Trophoblast cell (in vitro differentiated cells and primary cell): ENCODE data around the gene SLC35E3.

ENCODE experiments used
- DNase-seq, 2 donors: peaks; one replicate each; pipeline ENCODE4 v3.0.0-alpha.2; 2016
- H2AFZ ChIP-seq: 2 replicates; pipeline ENCODE4 v1.6.1; 2013; ENCODE audit warnings: low read length, moderate library complexity, mild to moderate bottlenecking; ENCODE audit not compliant: insufficient read depth, poor library complexity
- H2AK5ac ChIP-seq: 2 replicates; pipeline ENCODE4 v1.6.1; 2013; ENCODE audit warnings: mild to moderate bottlenecking, low read length
- H2BK120ac ChIP-seq: 2 replicates; pipeline ENCODE4 v1.6.1; 2013; ENCODE audit warnings: low read length, mild to moderate bottlenecking, moderate library complexity; ENCODE audit not compliant: insufficient read depth, poor library complexity
- H2BK12ac ChIP-seq: 2 replicates; pipeline ENCODE4 v1.6.1; 2013; ENCODE audit warnings: mild to moderate bottlenecking, low read length, moderate library complexity
- H2BK5ac ChIP-seq: 2 replicates; pipeline ENCODE4 v1.6.1; 2013; ENCODE audit warnings: low read length, low read depth, moderate library complexity, mild to moderate bottlenecking; ENCODE audit not compliant: poor library complexity
- H3K14ac ChIP-seq: 2 replicates; pipeline ENCODE4 v1.6.1; 2013; ENCODE audit warnings: mild to moderate bottlenecking, low read length
- H3K18ac ChIP-seq: 2 replicates; pipeline ENCODE4 v1.6.1; 2013; ENCODE audit warnings: mild to moderate bottlenecking, low read length
- H3K23ac ChIP-seq: 2 replicates; pipeline ENCODE4 v1.6.1; 2013; ENCODE audit warnings: low read length
- H3K27ac ChIP-seq: 2 replicates; pipeline ENCODE4 v1.5.1; 2013; ENCODE audit warnings: low read depth, mild to moderate bottlenecking, inconsistent platforms, low read length, moderate library complexity
- H3K27me3 ChIP-seq: 2 replicates; pipeline ENCODE4 v1.6.1; 2013; ENCODE audit warnings: inconsistent platforms, mild to moderate bottlenecking, low read length, moderate library complexity; ENCODE audit not compliant: insufficient read depth
- H3K36me3 ChIP-seq, 2 experiments: 1 replicate in 1 of 2; 2 replicates in 1 of 2; pipeline ENCODE4 v1.6.1; 2013; ENCODE audit warnings: low read length in 2 of 2, mild to moderate bottlenecking in 2 of 2, moderate library complexity in 1 of 2; ENCODE audit not compliant: insufficient read depth in 2 of 2, control insufficient read depth in 1 of 2
- H3K4ac ChIP-seq: 2 replicates; pipeline ENCODE4 v1.6.1; 2013; ENCODE audit warnings: low read depth, mild to moderate bottlenecking, low read length, moderate library complexity
- H3K4me1 ChIP-seq, 2 experiments: 1 replicate in 1 of 2; 2 replicates in 1 of 2; pipeline ENCODE4 v1.6.1; 2013; ENCODE audit warnings: low read length in 2 of 2, mild to moderate bottlenecking in 2 of 2, moderate library complexity in 1 of 2; ENCODE audit not compliant: insufficient read depth in 2 of 2, control insufficient read depth in 1 of 2
- H3K4me2 ChIP-seq: 2 replicates; pipeline ENCODE4 v1.6.1; 2013; ENCODE audit warnings: inconsistent platforms, mild to moderate bottlenecking, low read length, moderate library complexity
- H3K4me3 ChIP-seq: 2 replicates; pipeline ENCODE4 v1.5.1; 2013; ENCODE audit warnings: mild to moderate bottlenecking, low read depth, low read length, inconsistent platforms
- H3K79me1 ChIP-seq: one replicate; pipeline ENCODE4 v1.6.1; 2013; ENCODE audit warnings: low read length
- H3K79me2 ChIP-seq: 2 replicates; pipeline ENCODE4 v1.6.1; 2013; ENCODE audit warnings: low read length, mild to moderate bottlenecking; ENCODE audit not compliant: control insufficient read depth, insufficient read depth, poor library complexity
- H3K9ac ChIP-seq: 2 replicates; pipeline ENCODE4 v1.6.1; 2013; ENCODE audit warnings: mild to moderate bottlenecking, low read length
- H3K9me3 ChIP-seq: 2 replicates; pipeline ENCODE4 v1.6.1; 2013; ENCODE audit warnings: low read depth, mild to moderate bottlenecking, control low read depth, inconsistent platforms, low read length; ENCODE audit not compliant: insufficient read depth
- H4K12ac ChIP-seq: 2 replicates; pipeline ENCODE4 v1.6.1; 2013; ENCODE audit warnings: low read depth, mild to moderate bottlenecking, low read length, moderate library complexity
- H4K8ac ChIP-seq: 2 replicates; pipeline ENCODE4 v1.6.1; 2013; ENCODE audit warnings: low read depth, mild to moderate bottlenecking, low read length, moderate library complexity
- H4K91ac ChIP-seq: one replicate; pipeline ENCODE4 v1.6.1; 2013; ENCODE audit warnings: low read depth, mild to moderate bottlenecking, low read length, moderate library complexity
- WGBS: extraction: QIAGEN DNeasy Blood & Tissue Kit; methylation state at CpG from one replicate; pipeline ENCODE4 v1.1.7; 2013; ENCODE audit warnings: missing lambda C conversion rate; ENCODE audit not compliant: insufficient read length, insufficient coverage; ENCODE audit errors: extremely low coverage; 5-methylcytosine and 5-hydroxymethylcytosine counted together

SLC35E3 gene

GRCh38 chr12:68793436-68793835, 47.5 kb downstream of the SLC35E3 start:
- Histone ChIP-seq H3K23ac (no peak overlapping the region), H3K4me2 (no peak overlapping the region), H3K79me2 (no peaks in the 10 kb centered on the region), H3K4me1 (no peaks in the 10 kb centered on the region), H4K8ac (no peak overlapping the region), H3K9ac (no peak overlapping the region), H3K27me3 (no peaks in the 10 kb centered on the region), H3K9me3 (no peaks in the 10 kb centered on the region), H3K27ac (no peak overlapping the region), H2AFZ (no peak overlapping the region), H3K4ac (no peak overlapping the region), H2BK12ac (no peak overlapping the region), H3K18ac (no peak overlapping the region), H3K4me3 (peak overlapping the region; percentile 12), H2BK120ac (no peak overlapping the region), H4K12ac (no peak overlapping the region), H4K91ac (no peak overlapping the region), H3K79me1 (peaks cover 5% of the 10 kb centered on the region), H3K14ac (no peak overlapping the region), H2BK5ac (no peak overlapping the region), H3K36me3 (no peaks in the 10 kb centered on the region), H2AK5ac (no peak overlapping the region)
- no CpG with 5 or more reads among the region's 4 CpGs for WGBS
- DNase-seq: no peak

GRCh38 chr12:68793975-68794652, 48.1 kb downstream of the SLC35E3 start:
- H3K4me3 ChIP-seq: no peak overlapping the region
- no peak for DNase-seq
- no peaks in the 10 kb centered on the region for H3K9me3 ChIP-seq
- no peak overlapping the region for H2AK5ac ChIP-seq
- H3K27ac ChIP-seq: no peak overlapping the region
- H3K14ac ChIP-seq: no peak overlapping the region
- H3K18ac ChIP-seq: no peak overlapping the region
- no peak overlapping the region for H3K9ac ChIP-seq
- H2BK120ac ChIP-seq: no peak overlapping the region
- no peaks in the 10 kb centered on the region for H3K27me3 ChIP-seq
- H4K8ac ChIP-seq: no peak overlapping the region
- H3K4ac ChIP-seq: no peak overlapping the region
- no peaks in the 10 kb centered on the region for H3K79me1 ChIP-seq
- H3K4me1 ChIP-seq: no peaks in the 10 kb centered on the region
- H3K23ac ChIP-seq: no peak overlapping the region
- no CpG with 5 or more reads among the region's 4 CpGs for WGBS
- no peaks in the 10 kb centered on the region for H3K79me2 ChIP-seq
- H2BK12ac ChIP-seq: no peak overlapping the region
- H4K91ac ChIP-seq: no peak overlapping the region
- no peaks in the 10 kb centered on the region for H3K36me3 ChIP-seq
- no peak overlapping the region for H3K4me2 ChIP-seq
- no peak overlapping the region for H2AFZ ChIP-seq
- H4K12ac ChIP-seq: no peak overlapping the region
- H2BK5ac ChIP-seq: no peak overlapping the region

- H3K79me2 ChIP-seq: no peaks in the 10 kb centered on the region
- H4K91ac ChIP-seq: no peak overlapping the region
- H3K4ac ChIP-seq: no peak overlapping the region
- no peaks in the 10 kb centered on the region for H3K9me3 ChIP-seq
- no peak overlapping the region for H3K23ac ChIP-seq
- no peak overlapping the region for H3K4me3 ChIP-seq
- DNase-seq: peak; percentile 61 to 66
- no peak overlapping the region for H3K18ac ChIP-seq
- H3K4me1 ChIP-seq: no peaks in the 10 kb centered on the region
- no peak overlapping the region for H2AK5ac ChIP-seq
- H2BK120ac ChIP-seq: no peak overlapping the region
- H3K27me3 ChIP-seq: no peaks in the 10 kb centered on the region
- no peaks in the 10 kb centered on the region for H3K36me3 ChIP-seq
- no peak overlapping the region for H4K8ac ChIP-seq
- no peak overlapping the region for H2AFZ ChIP-seq
- H3K4me2 ChIP-seq: no peak overlapping the region
- no peak overlapping the region for H3K9ac ChIP-seq
- H3K79me1 ChIP-seq: no peaks in the 10 kb centered on the region
- H3K14ac ChIP-seq: no peak overlapping the region
- no peak overlapping the region for H2BK5ac ChIP-seq
- no CpG with 5 or more reads among the region's 3 CpGs for WGBS
- no peak overlapping the region for H3K27ac ChIP-seq
- H2BK12ac ChIP-seq: no peak overlapping the region
- H4K12ac ChIP-seq: no peak overlapping the region
These were observed 48.8 kb downstream of the SLC35E3 start for GRCh38 chr12:68794653-68795251.

- Histone ChIP-seq H3K36me3 (no peaks in the 10 kb centered on the region), H3K18ac (no peak overlapping the region), H2AK5ac (no peak overlapping the region), H3K79me2 (no peaks in the 10 kb centered on the region), H3K4me1 (peaks cover 0 to 3% of the 10 kb centered on the region in 2 experiments), H4K8ac (no peak overlapping the region), H2AFZ (no peak overlapping the region), H3K4me3 (no peak overlapping the region), H3K9ac (no peak overlapping the region), H3K79me1 (no peaks in the 10 kb centered on the region), H2BK120ac (no peak overlapping the region), H4K91ac (no peak overlapping the region), H3K23ac (no peak overlapping the region), H3K14ac (no peak overlapping the region), H3K27ac (no peak overlapping the region), H3K4me2 (no peak overlapping the region), H4K12ac (no peak overlapping the region), H3K27me3 (no peaks in the 10 kb centered on the region), H3K4ac (no peak overlapping the region), H2BK12ac (no peak overlapping the region), H2BK5ac (no peak overlapping the region), H3K9me3 (no peaks in the 10 kb centered on the region)
- WGBS: no CpG with 5 or more reads among the region's 15 CpGs
- DNase-seq: no peak
These were observed 50.4 kb downstream of the SLC35E3 start for GRCh38 chr12:68796399-68796798.
